Tibial artery (tissue), 4 donors: ENCODE data around the gene SBF2.

Experiments used
- DNase-seq, 2 donors: peaks; one replicate each; pipeline ENCODE4 v3.0.0-alpha.2; 2019
- H3K27ac ChIP-seq, 2 donors: fragments of 200-600 bp; sonication (generic) in 1 of 2; 1 replicate in 1 of 2; 2 replicates in 1 of 2; pipeline ENCODE4 v1.5.1; 2018 to 2019; ENCODE audit warnings: mild to moderate bottlenecking in 1 of 2
- H3K27me3 ChIP-seq, 2 donors: fragments of 200-600 bp; sonication (generic) in 1 of 2; one replicate each; pipeline versions ENCODE4 v1.5.1 to v1.6.0; 2016 to 2019
- H3K36me3 ChIP-seq, 3 donors: fragments of 200-600 bp; sonication (generic) in 2 of 3; one replicate each; pipeline ENCODE4 v1.5.1; 2016 to 2019; ENCODE audit warnings: mild to moderate bottlenecking in 2 of 3
- H3K4me1 ChIP-seq, 4 donors: fragments of 200-600 bp; sonication (generic) in 2 of 4; 1 replicate in 3 of 4; 2 replicates in 1 of 4; pipeline ENCODE4 v1.5.1; 2016 to 2019
- H3K4me3 ChIP-seq, 2 donors: fragments of 200-600 bp; sonication (generic) in 1 of 2; 1 replicate in 1 of 2; 2 replicates in 1 of 2; pipeline ENCODE4 v1.5.1; 2018 to 2019; ENCODE audit warnings: mild to moderate bottlenecking in 2 of 2
- H3K9me3 ChIP-seq, 3 donors: fragments of 200-600 bp; sonication (generic) in 1 of 3; one replicate each; pipeline ENCODE4 v1.5.1; 2016 to 2019
- intact Hi-C: fragments of 100-400 bp; cut with DNase I; formaldehyde crosslinking; loops from one replicate; pipeline ENCODE4 v1.15.0; 2023; ENCODE audit warnings: low total_unique reads
- TF ChIP-seq, protein P1 (sequence below), 2 experiments: fragments of 200-600 bp in 1 of 2; fragments of 450-650 bp in 1 of 2; IDR thresholded peaks; one replicate each; pipeline ENCODE4 v1.5.1; 2017 to 2019; ENCODE audit warnings: antibody characterized with exemption in 2 of 2, mild to moderate bottlenecking in 1 of 2, moderate library complexity in 1 of 2

SBF2 gene

DNA sequence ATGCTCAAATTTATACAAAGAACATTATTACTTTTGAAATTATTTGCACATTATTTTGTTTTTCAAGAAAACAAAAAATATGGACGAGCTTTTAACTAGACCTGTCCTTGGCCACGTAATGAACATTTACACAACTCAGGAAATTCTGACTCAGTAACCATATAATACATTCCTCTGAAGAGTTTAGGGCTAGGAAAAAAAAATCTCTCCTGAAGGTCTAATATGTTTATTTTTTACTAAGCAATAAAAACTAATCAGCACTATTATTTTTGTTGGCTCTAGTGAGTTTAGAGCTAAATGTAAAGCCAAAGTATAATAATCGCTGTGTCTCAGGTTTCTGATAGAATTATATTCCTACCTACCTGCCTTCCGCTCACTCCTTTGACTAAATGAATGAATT is 442.7 kb downstream of the SBF2 start:
- no peak for DNase-seq
- Histone ChIP-seq H3K9me3 (no peaks in the 10 kb centered on the region), H3K27me3 (no peaks in the 10 kb centered on the region), H3K4me1 (no peaks in the 10 kb centered on the region), H3K36me3 (peaks cover 28 to 58% (median 56%) of the 10 kb centered on the region in 3 donors), H3K27ac (no peak overlapping the region), H3K4me3 (no peak overlapping the region)
- TF ChIP-seq, protein P1, sequence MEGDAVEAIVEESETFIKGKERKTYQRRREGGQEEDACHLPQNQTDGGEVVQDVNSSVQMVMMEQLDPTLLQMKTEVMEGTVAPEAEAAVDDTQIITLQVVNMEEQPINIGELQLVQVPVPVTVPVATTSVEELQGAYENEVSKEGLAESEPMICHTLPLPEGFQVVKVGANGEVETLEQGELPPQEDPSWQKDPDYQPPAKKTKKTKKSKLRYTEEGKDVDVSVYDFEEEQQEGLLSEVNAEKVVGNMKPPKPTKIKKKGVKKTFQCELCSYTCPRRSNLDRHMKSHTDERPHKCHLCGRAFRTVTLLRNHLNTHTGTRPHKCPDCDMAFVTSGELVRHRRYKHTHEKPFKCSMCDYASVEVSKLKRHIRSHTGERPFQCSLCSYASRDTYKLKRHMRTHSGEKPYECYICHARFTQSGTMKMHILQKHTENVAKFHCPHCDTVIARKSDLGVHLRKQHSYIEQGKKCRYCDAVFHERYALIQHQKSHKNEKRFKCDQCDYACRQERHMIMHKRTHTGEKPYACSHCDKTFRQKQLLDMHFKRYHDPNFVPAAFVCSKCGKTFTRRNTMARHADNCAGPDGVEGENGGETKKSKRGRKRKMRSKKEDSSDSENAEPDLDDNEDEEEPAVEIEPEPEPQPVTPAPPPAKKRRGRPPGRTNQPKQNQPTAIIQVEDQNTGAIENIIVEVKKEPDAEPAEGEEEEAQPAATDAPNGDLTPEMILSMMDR (IDR thresholded peaks at IDR 0.05): no peak
- intact Hi-C loops: no loop called here

DNA sequence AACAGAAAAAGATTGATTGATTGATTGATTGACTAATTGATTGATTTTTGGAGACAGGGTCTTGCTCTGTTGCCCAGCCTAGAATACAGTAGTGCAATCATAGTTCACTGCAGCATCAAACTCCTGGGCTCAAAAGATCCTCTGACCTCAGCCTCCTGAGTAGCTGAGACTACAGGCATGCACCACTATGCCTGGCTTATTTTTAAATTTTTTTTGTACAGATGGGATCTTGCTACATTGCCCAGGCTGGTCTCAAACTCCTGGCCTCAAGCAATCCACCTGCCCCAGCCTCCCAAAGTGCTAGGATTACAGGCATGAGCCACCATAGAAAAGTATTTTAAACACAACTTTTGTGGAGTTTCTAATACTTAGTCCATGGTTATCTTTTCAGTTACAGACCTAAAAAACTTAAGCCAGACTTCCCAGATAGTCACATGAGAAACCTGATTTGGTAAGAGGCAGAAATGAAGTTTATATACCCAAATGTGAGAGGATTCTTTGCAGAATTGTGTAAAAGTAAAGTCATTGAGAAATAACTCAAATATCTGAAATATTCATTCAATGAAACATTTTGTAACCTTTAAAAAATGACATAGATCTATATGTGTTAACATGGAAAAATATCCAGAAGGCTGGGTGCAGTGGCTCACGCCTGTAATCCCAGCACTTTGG is 443.7 kb downstream of the SBF2 start:
- Histone ChIP-seq H3K27me3 (no peaks in the 10 kb centered on the region), H3K36me3 (peaks cover 28 to 58% (median 56%) of the 10 kb centered on the region in 3 donors), H3K27ac (no peak overlapping the region), H3K4me1 (no peaks in the 10 kb centered on the region), H3K9me3 (no peaks in the 10 kb centered on the region), H3K4me3 (no peak overlapping the region)
- TF ChIP-seq, protein P1 (IDR thresholded peaks at IDR 0.05): no peak
- DNase-seq: no peak
- intact Hi-C loops: no loop called here

DNA sequence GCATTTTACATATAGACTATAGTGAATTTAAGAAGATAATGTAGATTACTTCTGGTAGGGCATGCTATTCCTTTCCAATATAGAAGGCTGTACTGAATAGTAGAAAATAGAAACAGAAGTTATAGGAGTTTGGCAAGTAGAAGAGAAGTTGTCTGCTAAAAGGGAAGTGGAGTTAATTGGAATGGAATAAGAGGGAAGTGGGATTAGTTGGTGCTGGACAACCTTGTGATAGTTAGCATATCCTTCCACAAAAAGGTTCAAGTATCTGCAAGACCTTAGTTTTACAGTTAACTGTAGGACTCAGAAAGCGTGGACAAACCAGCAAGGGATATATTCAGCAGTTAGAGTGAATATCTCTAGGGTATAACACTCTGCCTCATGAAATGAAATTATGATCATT is 444.6 kb downstream of the SBF2 start:
- intact Hi-C loops: no loop called here
- DNase-seq: no peak
- Histone ChIP-seq H3K27ac (no peak overlapping the region), H3K27me3 (no peaks in the 10 kb centered on the region), H3K36me3 (peaks cover 30 to 58% (median 53%) of the 10 kb centered on the region in 3 donors), H3K4me1 (no peaks in the 10 kb centered on the region), H3K9me3 (no peaks in the 10 kb centered on the region), H3K4me3 (no peak overlapping the region)
- TF ChIP-seq, protein P1 (IDR thresholded peaks at IDR 0.05): no peak

DNA sequence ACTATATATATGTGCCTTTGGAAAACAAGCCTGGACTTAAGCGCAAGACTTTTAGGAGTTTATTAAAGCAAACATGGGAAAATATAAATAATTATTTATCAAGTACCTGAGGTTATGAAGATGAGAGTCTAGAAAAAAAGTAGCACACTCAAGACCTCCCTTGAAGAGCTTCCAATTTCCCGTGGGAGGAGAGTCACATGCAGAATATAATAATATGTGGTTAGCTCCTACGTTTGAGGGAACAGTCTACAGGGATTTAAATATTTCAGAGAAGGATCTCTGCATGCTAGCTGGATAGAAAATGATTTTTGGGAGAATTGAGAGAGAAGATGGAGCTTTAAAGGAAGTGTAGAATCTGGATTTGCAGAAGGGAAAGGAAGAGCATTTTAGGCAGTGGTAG is 446.4 kb downstream of the SBF2 start:
- TF ChIP-seq, protein P1 (IDR thresholded peaks at IDR 0.05): no peak
- Histone ChIP-seq H3K4me1 (no peaks in the 10 kb centered on the region), H3K36me3 (peaks cover 35 to 60% (median 55%) of the 10 kb centered on the region in 3 donors), H3K9me3 (no peaks in the 10 kb centered on the region), H3K4me3 (no peak overlapping the region), H3K27me3 (no peaks in the 10 kb centered on the region), H3K27ac (no peak overlapping the region)
- intact Hi-C loops: no loop called here
- no peak for DNase-seq

DNA sequence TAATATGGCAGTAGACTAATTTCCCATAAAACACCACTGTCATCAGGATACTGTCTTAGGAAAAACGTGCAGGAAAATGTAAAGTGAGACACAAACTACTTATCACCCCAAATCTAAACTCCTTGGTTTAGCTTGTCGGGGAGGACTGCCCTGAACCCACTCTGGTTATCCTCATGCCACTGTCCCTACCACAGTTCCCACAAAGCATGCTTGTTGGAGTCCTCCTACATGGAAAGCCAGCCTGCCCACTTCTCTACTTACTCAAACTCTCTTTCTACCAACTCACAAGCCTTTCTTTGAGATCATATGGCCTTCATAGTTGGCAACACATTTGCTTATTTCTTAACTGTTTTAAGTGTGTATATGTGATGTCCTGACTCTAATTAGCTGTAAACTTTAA is 451.1 kb downstream of the SBF2 start:
- DNase-seq: no peak
- H3K9me3 ChIP-seq: no peaks in the 10 kb centered on the region
- intact Hi-C loops: no loop called here
- no peaks in the 10 kb centered on the region for H3K4me1 ChIP-seq
- H3K27ac ChIP-seq: no peak overlapping the region
- H3K36me3 ChIP-seq: peaks cover 34 to 62% (median 59%) of the 10 kb centered on the region in 3 donors
- no peaks in the 10 kb centered on the region for H3K27me3 ChIP-seq
- TF ChIP-seq, protein P1 (IDR thresholded peaks at IDR 0.05): no peak
- H3K4me3 ChIP-seq: no peak overlapping the region
